ENCODE data around the gene CXCL14.

CXCL14 gene

GRCh38 chr5:135568923-135569360 lies 9.8 kb downstream of the CXCL14 start:
- Histone ChIP-seq H3K27me3 (ENCODE audit: control insufficient read depth, insufficient read depth, low read length, poor library complexity, severe bottlenecking) (no peaks in the 10 kb centered on the region), H3K9me3 (ENCODE audit: control insufficient read depth, low read length) (no peaks in the 10 kb centered on the region), H3K36me3 (ENCODE audit: control insufficient read depth, insufficient read depth, low read length) (no peaks in the 10 kb centered on the region), H3K27ac (ENCODE audit: insufficient read depth, low read depth, low read length, poor library complexity, severe bottlenecking) (no peak overlapping the region), H3K4me3 (ENCODE audit: insufficient read depth, low read depth, low read length) (no peak overlapping the region), H3K4me1 (ENCODE audit: control insufficient read depth, insufficient read depth, low read length) (peaks cover 4% of the 10 kb centered on the region)
- WGBS, 2 experiments, result 94 to 95% methylated on average over 5 of the region's 5 CpGs

GRCh38 chr5:135568246-135568645 lies 10.5 kb downstream of the CXCL14 start:
- H3K4me1 ChIP-seq (ENCODE audit: control insufficient read depth, insufficient read depth, low read length), result peaks cover 4% of the 10 kb centered on the region
- no peak overlapping the region for H3K27ac ChIP-seq (ENCODE audit: insufficient read depth, low read depth, low read length, poor library complexity, severe bottlenecking)
- H3K4me3 ChIP-seq (ENCODE audit: insufficient read depth, low read depth, low read length), result no peak overlapping the region
- 86 to 88% methylated on average over 6 of the region's 6 CpGs for WGBS, 2 experiments
- H3K27me3 ChIP-seq (ENCODE audit: control insufficient read depth, insufficient read depth, low read length, poor library complexity, severe bottlenecking), result no peaks in the 10 kb centered on the region
- H3K36me3 ChIP-seq (ENCODE audit: control insufficient read depth, insufficient read depth, low read length), result no peaks in the 10 kb centered on the region
- H3K9me3 ChIP-seq (ENCODE audit: control insufficient read depth, low read length), result no peaks in the 10 kb centered on the region

DNA sequence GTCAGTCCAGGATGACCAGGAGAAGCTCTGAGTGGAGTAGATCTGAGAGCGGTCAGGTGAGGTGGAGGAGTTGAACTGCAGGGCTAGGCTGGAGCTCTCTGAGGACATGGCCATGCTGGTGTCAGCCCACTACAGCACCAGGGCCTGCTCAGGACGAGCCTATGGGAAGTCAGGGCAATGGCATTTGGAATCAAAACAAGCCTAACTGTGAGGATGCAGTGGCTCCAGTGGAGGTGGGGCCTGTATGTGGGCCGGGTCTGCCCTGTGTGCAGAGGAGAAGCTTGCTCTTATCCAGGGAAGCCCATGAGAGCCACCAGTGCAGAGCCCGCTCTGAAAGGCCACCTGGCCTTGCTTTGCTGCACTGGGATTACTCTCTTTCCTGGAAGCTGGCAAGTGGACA lies 11.1 kb downstream of the CXCL14 start:
- 70 to 81% methylated on average over 4 of the region's 4 CpGs for WGBS, 2 experiments
- Histone ChIP-seq H3K36me3 (ENCODE audit: control insufficient read depth, insufficient read depth, low read length) (no peaks in the 10 kb centered on the region), H3K4me3 (ENCODE audit: insufficient read depth, low read depth, low read length) (no peak overlapping the region), H3K27me3 (ENCODE audit: control insufficient read depth, insufficient read depth, low read length, poor library complexity, severe bottlenecking) (no peaks in the 10 kb centered on the region), H3K4me1 (ENCODE audit: control insufficient read depth, insufficient read depth, low read length) (peaks cover 4% of the 10 kb centered on the region), H3K27ac (ENCODE audit: insufficient read depth, low read depth, low read length, poor library complexity, severe bottlenecking) (no peak overlapping the region), H3K9me3 (ENCODE audit: control insufficient read depth, low read length) (no peaks in the 10 kb centered on the region)

- Histone ChIP-seq H3K27ac (ENCODE audit: insufficient read depth, low read depth, low read length, poor library complexity, severe bottlenecking) (peak overlapping the region; percentile 4), H3K4me1 (ENCODE audit: control insufficient read depth, insufficient read depth, low read length) (peaks cover 4% of the 10 kb centered on the region), H3K27me3 (ENCODE audit: control insufficient read depth, insufficient read depth, low read length, poor library complexity, severe bottlenecking) (no peaks in the 10 kb centered on the region), H3K9me3 (ENCODE audit: control insufficient read depth, low read length) (no peaks in the 10 kb centered on the region), H3K36me3 (ENCODE audit: control insufficient read depth, insufficient read depth, low read length) (no peaks in the 10 kb centered on the region), H3K4me3 (ENCODE audit: insufficient read depth, low read depth, low read length) (no peak overlapping the region)
- WGBS, 2 experiments, result 91 to 92% methylated on average over 16 of the region's 16 CpGs
Measured at GRCh38 chr5:135566422-135567400, 12.1 kb downstream of the CXCL14 start.

DNA sequence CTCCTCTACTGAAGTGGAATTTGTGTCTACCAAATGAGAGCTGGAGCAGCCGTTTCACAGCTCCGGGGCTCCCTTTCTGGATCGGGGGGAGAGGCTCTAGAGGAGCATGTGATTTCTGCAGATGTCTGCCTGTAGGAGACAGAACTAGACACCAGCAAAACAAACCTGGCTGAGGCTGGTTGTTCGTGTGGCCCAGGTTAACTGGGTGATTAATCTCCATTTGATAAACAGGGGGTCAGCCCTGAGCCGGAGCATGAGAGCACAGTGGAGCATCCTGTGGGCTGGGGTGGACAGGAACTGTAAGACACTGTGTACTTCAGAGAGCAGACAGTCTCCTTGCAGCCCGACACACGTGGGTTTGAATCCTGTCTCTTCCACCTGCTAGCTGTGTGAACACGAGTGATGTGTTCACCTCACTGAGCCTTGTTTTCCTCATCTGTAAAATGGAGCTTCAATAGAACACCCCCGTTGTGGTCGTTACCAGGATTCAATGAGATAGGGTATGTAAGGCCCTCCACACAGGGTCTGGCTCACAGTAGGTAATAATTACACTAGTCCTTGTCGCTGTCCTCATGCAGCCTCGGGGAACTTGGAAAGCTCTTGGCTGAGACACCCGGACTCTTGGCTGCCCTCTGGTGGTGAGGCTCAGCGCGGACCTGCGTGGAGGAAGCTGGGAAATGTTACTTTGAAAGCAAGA lies 12.9 kb downstream of the CXCL14 start:
- no peaks in the 10 kb centered on the region for H3K27me3 ChIP-seq (ENCODE audit: control insufficient read depth, insufficient read depth, low read length, poor library complexity, severe bottlenecking)
- 39 to 43% methylated on average over 16 of the region's 16 CpGs for WGBS, 2 experiments
- no peak overlapping the region for H3K27ac ChIP-seq (ENCODE audit: insufficient read depth, low read depth, low read length, poor library complexity, severe bottlenecking)

GRCh38 chr5:135565266-135565665 lies 13.5 kb downstream of the CXCL14 start:
- 40 to 42% methylated on average over 6 of the region's 6 CpGs for WGBS, 2 experiments
- no peak overlapping the region for H3K27ac ChIP-seq (ENCODE audit: insufficient read depth, low read depth, low read length, poor library complexity, severe bottlenecking)
- no peaks in the 10 kb centered on the region for H3K36me3 ChIP-seq (ENCODE audit: control insufficient read depth, insufficient read depth, low read length)
- H3K4me3 ChIP-seq (ENCODE audit: insufficient read depth, low read depth, low read length), result no peak overlapping the region
- H3K27me3 ChIP-seq (ENCODE audit: control insufficient read depth, insufficient read depth, low read length, poor library complexity, severe bottlenecking), result no peaks in the 10 kb centered on the region
- H3K4me1 ChIP-seq (ENCODE audit: control insufficient read depth, insufficient read depth, low read length), result peaks cover 4% of the 10 kb centered on the region
- H3K9me3 ChIP-seq (ENCODE audit: control insufficient read depth, low read length), result no peaks in the 10 kb centered on the region

More for the DNA sequence above, 12.9 kb downstream of the CXCL14 start:
- H3K4me3 ChIP-seq (ENCODE audit: insufficient read depth, low read depth, low read length), result no peak overlapping the region
- no peaks in the 10 kb centered on the region for H3K9me3 ChIP-seq (ENCODE audit: control insufficient read depth, low read length)
- H3K4me1 ChIP-seq (ENCODE audit: control insufficient read depth, insufficient read depth, low read length), result peaks cover 4% of the 10 kb centered on the region
- H3K36me3 ChIP-seq (ENCODE audit: control insufficient read depth, insufficient read depth, low read length), result no peaks in the 10 kb centered on the region

- WGBS, 2 experiments, result 56 to 61% methylated on average over 5 of the region's 5 CpGs
- Histone ChIP-seq H3K9me3 (ENCODE audit: control insufficient read depth, low read length) (no peaks in the 10 kb centered on the region), H3K4me3 (ENCODE audit: insufficient read depth, low read depth, low read length) (no peak overlapping the region), H3K27me3 (ENCODE audit: control insufficient read depth, insufficient read depth, low read length, poor library complexity, severe bottlenecking) (peaks cover 3% of the 10 kb centered on the region), H3K36me3 (ENCODE audit: control insufficient read depth, insufficient read depth, low read length) (no peaks in the 10 kb centered on the region), H3K27ac (ENCODE audit: insufficient read depth, low read depth, low read length, poor library complexity, severe bottlenecking) (no peak overlapping the region), H3K4me1 (ENCODE audit: control insufficient read depth, insufficient read depth, low read length) (peaks cover 4% of the 10 kb centered on the region)
Measured at GRCh38 chr5:135564331-135564730, 14.5 kb downstream of the CXCL14 start.

- H3K9me3 ChIP-seq (ENCODE audit: control insufficient read depth, low read length), result no peaks in the 10 kb centered on the region
- no peaks in the 10 kb centered on the region for H3K36me3 ChIP-seq (ENCODE audit: control insufficient read depth, insufficient read depth, low read length)
- H3K27me3 ChIP-seq (ENCODE audit: control insufficient read depth, insufficient read depth, low read length, poor library complexity, severe bottlenecking), result peaks cover 3% of the 10 kb centered on the region
- H3K4me3 ChIP-seq (ENCODE audit: insufficient read depth, low read depth, low read length), result no peak overlapping the region
- no peaks in the 10 kb centered on the region for H3K4me1 ChIP-seq (ENCODE audit: control insufficient read depth, insufficient read depth, low read length)
- H3K27ac ChIP-seq (ENCODE audit: insufficient read depth, low read depth, low read length, poor library complexity, severe bottlenecking), result no peak overlapping the region
- 89 to 91% methylated on average over 6 of the region's 6 CpGs for WGBS, 2 experiments
Measured at GRCh38 chr5:135561266-135561665, 17.5 kb downstream of the CXCL14 start.

DNA sequence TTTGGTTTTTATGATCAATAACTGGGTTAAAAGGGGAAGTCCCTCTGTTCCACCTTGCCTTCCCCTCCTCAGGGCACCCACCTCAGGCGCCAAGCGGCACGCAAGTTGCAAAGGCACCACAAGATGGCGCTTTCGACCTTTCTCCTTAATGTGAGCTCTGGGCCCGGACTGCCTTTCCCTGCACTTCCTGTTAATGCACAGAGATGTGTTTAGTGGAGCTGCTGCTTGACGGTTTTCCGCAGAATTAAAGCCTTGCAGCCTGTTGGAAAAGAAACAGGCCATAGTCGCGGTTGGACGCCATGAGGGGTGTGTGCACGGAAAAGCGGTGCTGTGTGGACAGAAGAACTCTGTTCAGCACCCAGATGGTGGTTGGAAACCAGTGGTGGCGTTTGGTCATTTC lies 17.9 kb downstream of the CXCL14 start:
- no peaks in the 10 kb centered on the region for H3K36me3 ChIP-seq (ENCODE audit: control insufficient read depth, insufficient read depth, low read length)
- WGBS, 2 experiments, result 17% methylated on average over 14 of the region's 14 CpGs
- no peak overlapping the region for H3K27ac ChIP-seq (ENCODE audit: insufficient read depth, low read depth, low read length, poor library complexity, severe bottlenecking)
- H3K27me3 ChIP-seq (ENCODE audit: control insufficient read depth, insufficient read depth, low read length, poor library complexity, severe bottlenecking), result peaks cover 7% of the 10 kb centered on the region
- no peak overlapping the region for H3K4me3 ChIP-seq (ENCODE audit: insufficient read depth, low read depth, low read length)
- no peaks in the 10 kb centered on the region for H3K9me3 ChIP-seq (ENCODE audit: control insufficient read depth, low read length)
- no peaks in the 10 kb centered on the region for H3K4me1 ChIP-seq (ENCODE audit: control insufficient read depth, insufficient read depth, low read length)

DNA sequence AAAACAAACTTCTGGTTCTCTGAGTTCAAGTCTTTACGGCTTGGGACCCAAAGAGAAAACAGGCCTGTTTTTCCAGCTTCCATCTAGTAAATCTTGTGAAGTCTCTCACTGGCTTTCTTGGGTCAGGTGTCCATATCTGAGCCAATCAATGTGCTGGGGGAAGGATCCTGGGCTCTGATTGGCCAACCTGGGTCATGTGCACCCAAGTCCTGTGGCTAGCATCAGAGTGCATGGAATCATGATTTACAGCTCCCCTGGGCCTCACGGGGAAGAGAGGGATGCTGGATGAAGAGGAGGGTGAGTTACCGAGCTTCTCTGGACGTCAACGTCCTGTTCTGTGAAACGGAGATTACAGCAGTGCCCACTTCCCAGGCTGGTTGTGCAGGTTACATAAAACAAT lies 19.4 kb downstream of the CXCL14 start:
- 91 to 92% methylated on average over 6 of the region's 6 CpGs for WGBS, 2 experiments

More for the DNA sequence above, 19.4 kb downstream of the CXCL14 start:
- no peak overlapping the region for H3K4me3 ChIP-seq (ENCODE audit: insufficient read depth, low read depth, low read length)
- no peak overlapping the region for H3K27ac ChIP-seq (ENCODE audit: insufficient read depth, low read depth, low read length, poor library complexity, severe bottlenecking)
- H3K4me1 ChIP-seq (ENCODE audit: control insufficient read depth, insufficient read depth, low read length), result no peaks in the 10 kb centered on the region
- H3K27me3 ChIP-seq (ENCODE audit: control insufficient read depth, insufficient read depth, low read length, poor library complexity, severe bottlenecking), result peaks cover 10% of the 10 kb centered on the region
- no peaks in the 10 kb centered on the region for H3K36me3 ChIP-seq (ENCODE audit: control insufficient read depth, insufficient read depth, low read length)
- H3K9me3 ChIP-seq (ENCODE audit: control insufficient read depth, low read length), result no peaks in the 10 kb centered on the region

All from ectodermal cell (in vitro differentiated cells).